Mucosa of descending colon (tissue), 3 donors: Measurements from ENCODE around the gene LYRM4. TPM values are rescaled to one million over a fixed set of nuclear protein-coding genes. Genes with fewer than 3 reads are reported as not detected.

ENCODE experiments used
- ATAC-seq: fragments of 200-7000 bp; cut with Tn5 transposase; one replicate; pipeline ENCODE4 v1.9.1; 2020; ENCODE audit warnings: mild to moderate bottlenecking, moderate library complexity
- DNase-seq, 3 donors: peaks; one replicate each; pipeline ENCODE4 v3.0.0-alpha.2; 2020
- H3K36me3 ChIP-seq: fragments of 200-600 bp; one replicate; pipeline ENCODE4 v1.8.0; 2021; ENCODE audit warnings: low read depth, mild to moderate bottlenecking
- H3K4me1 ChIP-seq: fragments of 200-600 bp; one replicate; pipeline ENCODE4 v1.8.0; 2021; ENCODE audit warnings: low read depth, mild to moderate bottlenecking
- H3K4me3 ChIP-seq: fragments of 200-600 bp; one replicate; pipeline ENCODE4 v1.8.0; 2021; ENCODE audit warnings: mild to moderate bottlenecking
- H3K9me3 ChIP-seq: fragments of 200-600 bp; one replicate; pipeline ENCODE4 v1.8.0; 2021; ENCODE audit warnings: mild to moderate bottlenecking
- CTCF ChIP-seq: fragments of 200-600 bp; IDR thresholded peaks from one replicate; pipeline ENCODE4 v1.8.0; 2022; ENCODE audit warnings: antibody characterized with exemption, mild to moderate bottlenecking
- intact Hi-C, 2 donors: fragments of 100-400 bp; cut with DNase I in 1 of 2; cut with micrococcal nuclease in 1 of 2; formaldehyde crosslinking; loops; one replicate each; pipeline versions ENCODE4 v1.11.0 to v1.11.1; 2022; cut with DNase I, micrococcal nuclease
- total RNA-seq, 3 donors: library from RNA; stranded (reverse); fragmentation: NEBNext Ultra II Directional in 2 of 3; extraction: Animal tissue kit (Norgen Biotek cat#: 25700) in 2 of 3; gene quantifications; one replicate each; pipeline versions ENCODE4 v1.2.1 to v1.2.4, GENCODE V29; 2021 to 2023
- donor health status: DM: no; HTN: no; CAD: no; lungs with moderate emphysema.
- donor health status: DM: no; HTN: no; CAD: no.
- donor health status: DM: no; HTN: yes; CAD: no.

LYRM4 gene
- total RNA-seq, 3 donors from 2014 or later: 13.6 to 19.8 (median 13.9) TPM

GRCh38 chr6:5115168-5115567 is 145.6 kb downstream of the LYRM4 start:
- H3K4me1 ChIP-seq: no peaks in the 10 kb centered on the region
- DNase-seq (peak in 2 of 3 donors; percentile 58 to 67), ATAC-seq (peak; percentile 85)
- H3K9me3 ChIP-seq: no peaks in the 10 kb centered on the region
- peak; percentile 24 for TF ChIP-seq CTCF
- no peaks in the 10 kb centered on the region for H3K36me3 ChIP-seq
- H3K4me3 ChIP-seq: no peak overlapping the region
- intact Hi-C loops: no loop called here

- TF ChIP-seq CTCF: no peak
- no peaks in the 10 kb centered on the region for H3K9me3 ChIP-seq
- ATAC-seq (no peak), DNase-seq (no peak)
- H3K4me3 ChIP-seq: no peak overlapping the region
- no peaks in the 10 kb centered on the region for H3K4me1 ChIP-seq
- no peaks in the 10 kb centered on the region for H3K36me3 ChIP-seq
- intact Hi-C loops: no loop called here
Measured at GRCh38 chr6:5113096-5113495, 147.7 kb downstream of the LYRM4 start.

- intact Hi-C loops: no loop called here
- Histone ChIP-seq H3K9me3 (no peaks in the 10 kb centered on the region), H3K4me1 (no peaks in the 10 kb centered on the region), H3K36me3 (no peaks in the 10 kb centered on the region), H3K4me3 (no peak overlapping the region)
- ATAC-seq (no peak), DNase-seq (no peak)
- TF ChIP-seq CTCF: no peak
Measured at GRCh38 chr6:5112066-5112799, 148.5 kb downstream of the LYRM4 start.

- H3K36me3 ChIP-seq: no peaks in the 10 kb centered on the region
- H3K9me3 ChIP-seq: no peaks in the 10 kb centered on the region
- no peak overlapping the region for H3K4me3 ChIP-seq
- ATAC-seq (no peak), DNase-seq (no peak)
- no peaks in the 10 kb centered on the region for H3K4me1 ChIP-seq
- intact Hi-C loops: no loop called here
- TF ChIP-seq CTCF: no peak
Measured at GRCh38 chr6:5111626-5112025, 149.1 kb downstream of the LYRM4 start.

DNA sequence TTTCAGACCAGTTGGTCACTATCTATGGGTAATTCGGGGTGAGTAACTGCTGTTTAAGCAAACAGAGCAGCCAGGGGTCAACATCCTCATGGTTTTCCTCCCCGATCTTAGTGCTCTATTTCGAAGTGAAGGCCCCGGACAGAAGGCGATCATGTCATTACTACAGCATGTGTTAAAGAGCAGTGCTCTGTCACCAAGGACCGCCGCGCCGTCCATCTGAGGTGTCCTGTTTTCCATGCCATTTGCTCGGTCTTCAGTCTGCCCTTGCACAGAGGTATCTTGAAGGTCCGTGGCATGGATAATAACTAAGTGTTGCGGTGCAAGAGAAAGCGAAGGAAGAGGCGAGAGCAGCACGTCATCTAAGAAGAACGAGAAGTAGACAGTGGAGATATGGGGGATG is 150.5 kb downstream of the LYRM4 start:
- Histone ChIP-seq H3K36me3 (no peaks in the 10 kb centered on the region), H3K4me1 (no peaks in the 10 kb centered on the region), H3K9me3 (no peaks in the 10 kb centered on the region), H3K4me3 (no peak overlapping the region)
- ATAC-seq (no peak), DNase-seq (no peak)
- intact Hi-C loops: no loop called here
- no peak for TF ChIP-seq CTCF
